Activated CD4-positive, alpha-beta T cell treated with anti-CD3 and anti-CD28 coated beads, Interleukin-2, Interleukin-4, amounts not matched to agents 100 ng/mL and 50 ng/mL, durations not matched to agents 16 hours and 8 hours (primary cell): ENCODE measurements around the gene TP73.

ENCODE experiments used
- DNase-seq: peaks from one replicate; pipeline ENCODE4 v3.0.0-alpha.2; 2020; ENCODE audit warnings: low spot score

The TP73 gene

GRCh38 chr1:3783651-3784474 is 131.5 kb downstream of the TP73 start:
- DNase-seq: no peak

- no peak for DNase-seq
Observed at GRCh38 chr1:3785045-3785444, 132.7 kb downstream of the TP73 start.

GRCh38 chr1:3785456-3786157 is 133.3 kb downstream of the TP73 start:
- no peak for DNase-seq
